ENCODE data around the gene FAM114A1. TPM values are rescaled to one million over a fixed set of nuclear protein-coding genes. Genes with fewer than 3 reads are reported as not detected.
"Not testable (repeated sequence)": the region's sequence is repeated elsewhere in the genome, so short reads cannot be mapped to it uniquely, and the experiment has no call there.

Gene FAM114A1
- total RNA-seq, 1 experiment from 2014 or later: 156 TPM

GRCh38 chr4:38902695-38903094 lies 35.1 kb downstream of the FAM114A1 start:
- peak; percentile 34 for DNase-seq (ENCODE audit: low read depth)

- DNase-seq (ENCODE audit: low read depth): no peak
Observed at GRCh38 chr4:38904090-38904666, 36.6 kb downstream of the FAM114A1 start.

GRCh38 chr4:38904682-38905081 lies 37.1 kb downstream of the FAM114A1 start:
- no peak for DNase-seq (ENCODE audit: low read depth)

GRCh38 chr4:38905652-38906385 lies 38.2 kb downstream of the FAM114A1 start:
- DNase-seq (ENCODE audit: low read depth): no peak

GRCh38 chr4:38907696-38908270 lies 40.2 kb downstream of the FAM114A1 start:
- no peak for DNase-seq (ENCODE audit: low read depth)

- no peak for DNase-seq (ENCODE audit: low read depth)
Observed at GRCh38 chr4:38909015-38909414, 41.4 kb downstream of the FAM114A1 start.

- no peak for DNase-seq (ENCODE audit: low read depth)
Observed at GRCh38 chr4:38911257-38911656, 43.7 kb downstream of the FAM114A1 start.

GRCh38 chr4:38914854-38915253 lies 47.2 kb downstream of the FAM114A1 start:
- no peak for DNase-seq (ENCODE audit: low read depth)

GRCh38 chr4:38916267-38916666 lies 48.7 kb downstream of the FAM114A1 start:
- DNase-seq (ENCODE audit: low read depth): not testable (repeated sequence)

- DNase-seq (ENCODE audit: low read depth): no peak
Observed at GRCh38 chr4:38917481-38918025, 49.9 kb downstream of the FAM114A1 start.

GRCh38 chr4:38919494-38919893 lies 51.9 kb downstream of the FAM114A1 start:
- DNase-seq (ENCODE audit: low read depth): no peak

- no peak for DNase-seq (ENCODE audit: low read depth)
Observed at GRCh38 chr4:38920186-38920585, 52.6 kb downstream of the FAM114A1 start.

GRCh38 chr4:38920677-38921076 lies 53.1 kb downstream of the FAM114A1 start:
- no peak for DNase-seq (ENCODE audit: low read depth)

GRCh38 chr4:38921151-38921550 lies 53.5 kb downstream of the FAM114A1 start:
- DNase-seq (ENCODE audit: low read depth): no peak

- no peak for DNase-seq (ENCODE audit: low read depth)
Observed at GRCh38 chr4:38923746-38924145, 56.1 kb downstream of the FAM114A1 start.

- DNase-seq (ENCODE audit: low read depth): no peak
Observed at GRCh38 chr4:38924353-38924752, 56.7 kb downstream of the FAM114A1 start.

GRCh38 chr4:38925492-38926413 lies 58.1 kb downstream of the FAM114A1 start:
- DNase-seq (ENCODE audit: low read depth): no peak

GRCh38 chr4:38926896-38927295 lies 59.3 kb downstream of the FAM114A1 start:
- no peak for DNase-seq (ENCODE audit: low read depth)

GRCh38 chr4:38928568-38928967 lies 61.0 kb downstream of the FAM114A1 start:
- no peak for DNase-seq (ENCODE audit: low read depth)

- DNase-seq (ENCODE audit: low read depth): no peak
Observed at GRCh38 chr4:38928974-38929373, 61.4 kb downstream of the FAM114A1 start.

GRCh38 chr4:38930204-38930603 lies 62.6 kb downstream of the FAM114A1 start:
- no peak for DNase-seq (ENCODE audit: low read depth)

- no peak for DNase-seq (ENCODE audit: low read depth)
Observed at GRCh38 chr4:38930707-38931106, 63.1 kb downstream of the FAM114A1 start.
